Measurements from ENCODE around the gene CCDC186. TPM values are rescaled to one million over a fixed set of nuclear protein-coding genes. Genes with fewer than 3 reads are reported as not detected.
"Not testable (repeated sequence)": the region's sequence is repeated elsewhere in the genome, so short reads cannot be mapped to it uniquely, and the experiment has no call there.

CCDC186 gene
- total RNA-seq, 1 experiment from 2014 or later = 5.7 TPM

DNA sequence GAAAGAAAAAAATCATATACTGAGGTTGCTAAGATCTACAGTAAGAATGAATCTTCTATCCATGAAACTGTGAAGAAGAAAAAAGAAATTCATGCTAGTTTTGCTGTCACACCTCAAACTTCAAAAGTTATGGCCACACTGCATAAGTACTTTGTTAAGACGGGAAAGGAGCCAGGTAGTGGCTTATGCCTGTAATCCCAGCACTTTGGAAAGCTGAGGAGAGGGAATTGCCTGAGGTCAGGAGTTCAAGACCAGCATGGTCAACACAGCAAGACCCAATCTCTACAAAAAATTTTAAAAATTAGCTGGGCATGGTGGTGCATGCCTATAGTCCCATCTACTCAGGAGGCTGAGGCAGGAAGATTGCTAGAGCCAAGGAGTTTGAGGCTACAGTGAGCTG is 22.1 kb downstream of the CCDC186 start:
- TF ChIP-seq EZH2 (IDR thresholded peaks at IDR 0.05; ENCODE audit: low read length, unreplicated experiment) (no peak), EZH2phosphoT487 (IDR thresholded peaks at IDR 0.05; ENCODE audit: borderline replicate concordance, low read length) (no peak)
- TF ChIP-seq, protein P1, sequence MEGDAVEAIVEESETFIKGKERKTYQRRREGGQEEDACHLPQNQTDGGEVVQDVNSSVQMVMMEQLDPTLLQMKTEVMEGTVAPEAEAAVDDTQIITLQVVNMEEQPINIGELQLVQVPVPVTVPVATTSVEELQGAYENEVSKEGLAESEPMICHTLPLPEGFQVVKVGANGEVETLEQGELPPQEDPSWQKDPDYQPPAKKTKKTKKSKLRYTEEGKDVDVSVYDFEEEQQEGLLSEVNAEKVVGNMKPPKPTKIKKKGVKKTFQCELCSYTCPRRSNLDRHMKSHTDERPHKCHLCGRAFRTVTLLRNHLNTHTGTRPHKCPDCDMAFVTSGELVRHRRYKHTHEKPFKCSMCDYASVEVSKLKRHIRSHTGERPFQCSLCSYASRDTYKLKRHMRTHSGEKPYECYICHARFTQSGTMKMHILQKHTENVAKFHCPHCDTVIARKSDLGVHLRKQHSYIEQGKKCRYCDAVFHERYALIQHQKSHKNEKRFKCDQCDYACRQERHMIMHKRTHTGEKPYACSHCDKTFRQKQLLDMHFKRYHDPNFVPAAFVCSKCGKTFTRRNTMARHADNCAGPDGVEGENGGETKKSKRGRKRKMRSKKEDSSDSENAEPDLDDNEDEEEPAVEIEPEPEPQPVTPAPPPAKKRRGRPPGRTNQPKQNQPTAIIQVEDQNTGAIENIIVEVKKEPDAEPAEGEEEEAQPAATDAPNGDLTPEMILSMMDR (conservative IDR thresholded peaks at IDR 0.05; ENCODE audit: low read depth, low read length) = no peak
- ChIA-PET POLR2A (ENCODE audit: unreplicated experiment) (no interaction called here), CTCF (no interaction called here)
- H4K20me1 ChIP-seq (ENCODE audit: low read length) = no peaks in the 10 kb centered on the region
- H3K4me2 ChIP-seq (ENCODE audit: low read length) = peak overlapping the region; percentile 54
- ATAC-seq = no peak; the same call in 1 of the 2 replicates
- H2AFZ ChIP-seq (ENCODE audit: low read length) = 0 out of 2 replicates have a peak overlapping the region, but pooled peaks have one; percentile 37
- no peaks in the 10 kb centered on the region for H3K9me2 ChIP-seq (replicated peaks; ENCODE audit: low read length)
- no peaks in the 10 kb centered on the region for H3K36me3 ChIP-seq (ENCODE audit: low read depth, low read length)
- H3K27ac ChIP-seq (ENCODE audit: low read length) = peak overlapping the region; percentile 54
- no peak overlapping the region for H3K9ac ChIP-seq (ENCODE audit: low read length)
- BruUV-seq (replicated peaks) = no TSS peak
- no peak for DNase-seq
- H3K9me3 ChIP-seq (ENCODE audit: low read length) = no peaks in the 10 kb centered on the region
- H3K4me3 ChIP-seq (ENCODE audit: low read length) = peak overlapping the region; percentile 33; the same call in 1 of the 2 replicates
- 0 out of 2 replicates have a peak, but pooled peaks cover 6% of the 10 kb centered on the region for H3K79me2 ChIP-seq (ENCODE audit: low read length)
- no peaks in the 10 kb centered on the region for H3F3A ChIP-seq (ENCODE audit: low read length, unreplicated experiment)
- no peaks in the 10 kb centered on the region for H3K27me3 ChIP-seq (ENCODE audit: low read length)
- peaks cover 17% of the 10 kb centered on the region for H3K4me1 ChIP-seq (ENCODE audit: insufficient read depth, low read length)
- intact Hi-C loops (cut with micrococcal nuclease) = no loop called here

GRCh38 chr10:114151486-114151885 is 22.5 kb downstream of the CCDC186 start:
- 0 out of 2 replicates have a peak, but pooled peaks cover 6% of the 10 kb centered on the region for H3K79me2 ChIP-seq (ENCODE audit: low read length)
- H3K9me3 ChIP-seq (ENCODE audit: low read length) = no peaks in the 10 kb centered on the region
- ATAC-seq (peak; percentile 100), DNase-seq (peak; percentile 81)
- TF ChIP-seq EZH2 (IDR thresholded peaks at IDR 0.05; ENCODE audit: low read length, unreplicated experiment) = no peak
- TF ChIP-seq EZH2phosphoT487 (IDR thresholded peaks at IDR 0.05; ENCODE audit: borderline replicate concordance, low read length) = no peak
- TF ChIP-seq, protein P1 (conservative IDR thresholded peaks at IDR 0.05; ENCODE audit: low read depth, low read length) = no peak
- H2AFZ ChIP-seq (ENCODE audit: low read length) = 0 out of 2 replicates have a peak overlapping the region, but pooled peaks have one; percentile 37
- ChIA-PET POLR2A (ENCODE audit: unreplicated experiment) (no interaction called here), CTCF (no interaction called here)
- no peak overlapping the region for H3K9ac ChIP-seq (ENCODE audit: low read length)
- H4K20me1 ChIP-seq (ENCODE audit: low read length) = no peaks in the 10 kb centered on the region
- H3K4me3 ChIP-seq (ENCODE audit: low read length) = peak overlapping the region; percentile 33; the same call in 1 of the 2 replicates
- H3K36me3 ChIP-seq (ENCODE audit: low read depth, low read length) = no peaks in the 10 kb centered on the region
- intact Hi-C loops (cut with micrococcal nuclease) = no loop called here
- no peaks in the 10 kb centered on the region for H3K9me2 ChIP-seq (replicated peaks; ENCODE audit: low read length)
- H3K27ac ChIP-seq (ENCODE audit: low read length) = peak overlapping the region; percentile 54
- H3K4me1 ChIP-seq (ENCODE audit: insufficient read depth, low read length) = peaks cover 17% of the 10 kb centered on the region
- BruUV-seq (replicated peaks) = no TSS peak
- H3K27me3 ChIP-seq (ENCODE audit: low read length) = no peaks in the 10 kb centered on the region
- H3K4me2 ChIP-seq (ENCODE audit: low read length) = peak overlapping the region; percentile 54
- H3F3A ChIP-seq (ENCODE audit: low read length, unreplicated experiment) = no peaks in the 10 kb centered on the region

GRCh38 chr10:114149476-114149875 is 24.5 kb downstream of the CCDC186 start:
- H3F3A ChIP-seq (ENCODE audit: low read length, unreplicated experiment); H3K27ac ChIP-seq (ENCODE audit: low read length); H3K9ac ChIP-seq (ENCODE audit: low read length); H4K20me1 ChIP-seq (ENCODE audit: low read length); H3K9me2 ChIP-seq (replicated peaks; ENCODE audit: low read length); H3K9me3 ChIP-seq (ENCODE audit: low read length); POLR2A ChIA-PET (ENCODE audit: unreplicated experiment); H3K4me2 ChIP-seq (ENCODE audit: low read length); DNase-seq; H3K36me3 ChIP-seq (ENCODE audit: low read depth, low read length); H2AFZ ChIP-seq (ENCODE audit: low read length); H3K27me3 ChIP-seq (ENCODE audit: low read length); H3K79me2 ChIP-seq (ENCODE audit: low read length); CTCF ChIA-PET; ATAC-seq; H3K4me3 ChIP-seq (ENCODE audit: low read length); BruUV-seq (replicated peaks); intact Hi-C loops (cut with micrococcal nuclease): not testable (repeated sequence)
- peaks cover 17% of the 10 kb centered on the region for H3K4me1 ChIP-seq (ENCODE audit: insufficient read depth, low read length)

All from PC-3 (cell line).